NT2/D1 (cell line): ENCODE data around the gene EVI2A.

Experiments
- YY1 ChIP-seq: IDR thresholded peaks from 2 replicates; pipeline ENCODE4 v1.6.1; 2011; ENCODE audit not compliant: insufficient read length, insufficient read depth
- ZNF274 ChIP-seq: IDR thresholded peaks from 2 replicates; pipeline ENCODE4 v1.6.1; 2011; ENCODE audit warnings: mild to moderate bottlenecking, low read depth, low read length

DNA sequence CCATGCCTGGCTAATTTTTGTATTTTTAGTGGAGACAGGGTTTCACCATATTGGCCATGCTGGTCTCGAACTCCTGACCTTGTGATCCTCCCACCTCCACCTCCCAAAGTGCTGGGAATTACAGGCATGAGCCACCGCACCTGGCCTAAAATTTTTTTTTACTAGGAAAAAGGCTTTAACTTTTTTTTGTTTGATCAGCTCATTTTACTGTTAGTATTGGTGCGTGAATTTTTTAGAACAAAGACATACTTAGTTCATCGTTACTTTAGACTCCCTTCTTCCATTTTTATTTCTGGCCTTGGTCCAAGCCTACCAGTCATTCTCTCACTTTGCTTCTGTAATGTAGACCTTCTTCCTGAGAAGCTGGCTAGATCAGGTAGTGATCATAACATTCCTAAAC is 44.7 kb upstream of the EVI2A start:
- no peak for TF ChIP-seq YY1
- no peak for TF ChIP-seq ZNF274
